Astrocyte (in vitro differentiated cells and primary cell): ENCODE measurements around the gene CDK16. TPM values are rescaled to one million over a fixed set of nuclear protein-coding genes. Genes with fewer than 3 reads are reported as not detected.

Source experiments
- DNase-seq: peaks from one replicate; pipeline ENCODE4 v3.0.0-alpha.2; 2010; ENCODE audit warnings: low read depth
- FAIRE-seq: peaks from 2 replicates; lab custom pipeline; 2011; peaks lifted over from hg19 to GRCh38; lab: Jason Lieb, UNC
- H2AFZ ChIP-seq: 2 replicates; pipeline ENCODE4 v1.6.0; 2012; ENCODE audit warnings: low read depth, low read length, inconsistent platforms
- H3K27ac ChIP-seq: 2 replicates; pipeline ENCODE4 v1.5.1; 2011; ENCODE audit warnings: low read depth, low read length, inconsistent platforms
- H3K27me3 ChIP-seq: 2 replicates; pipeline ENCODE4 v1.6.0; 2011; ENCODE audit warnings: low read length, inconsistent platforms; ENCODE audit not compliant: insufficient read depth
- H3K36me3 ChIP-seq: 2 replicates; pipeline ENCODE4 v1.5.1; 2011; ENCODE audit warnings: low read length, inconsistent platforms; ENCODE audit not compliant: insufficient read depth
- H3K4me1 ChIP-seq: 2 replicates; pipeline ENCODE4 v1.5.1; 2011; ENCODE audit warnings: low read length, inconsistent platforms; ENCODE audit not compliant: insufficient read depth
- H3K4me2 ChIP-seq: 2 replicates; pipeline ENCODE4 v1.6.0; 2012; ENCODE audit warnings: low read length, inconsistent platforms
- H3K4me3 ChIP-seq: 2 replicates; pipeline ENCODE4 v1.5.1; 2011; ENCODE audit warnings: low read depth, mild to moderate bottlenecking, low read length, inconsistent platforms; ENCODE audit not compliant: insufficient read depth
- H3K79me2 ChIP-seq: 2 replicates; pipeline ENCODE4 v1.6.0; 2012; ENCODE audit warnings: mild to moderate bottlenecking, low read length, inconsistent platforms; ENCODE audit not compliant: insufficient read depth
- H3K9ac ChIP-seq: 2 replicates; pipeline ENCODE4 v1.6.0; 2012; ENCODE audit warnings: mild to moderate bottlenecking, low read length, inconsistent platforms
- H3K9me3 ChIP-seq: 2 replicates; pipeline ENCODE4 v1.5.1; 2012; ENCODE audit warnings: low read depth, mild to moderate bottlenecking, low read length, inconsistent platforms; ENCODE audit not compliant: insufficient read depth
- H4K20me1 ChIP-seq: 2 replicates; pipeline ENCODE4 v1.6.0; 2012; ENCODE audit warnings: low read length, inconsistent platforms; ENCODE audit not compliant: insufficient read depth
- H3K27ac Mint-ChIP-seq: one replicate; pipeline ENCODE4 v1.8.0; 2021; ENCODE audit warnings: mild to moderate bottlenecking, mixed read lengths; ENCODE audit not compliant: unreplicated experiment
- H3K27me3 Mint-ChIP-seq: one replicate; pipeline ENCODE4 v1.8.0; 2021; ENCODE audit warnings: low read depth, mixed read lengths; ENCODE audit not compliant: unreplicated experiment
- H3K36me3 Mint-ChIP-seq: one replicate; pipeline ENCODE4 v1.8.0; 2021; ENCODE audit warnings: low read depth, mixed read lengths; ENCODE audit not compliant: unreplicated experiment
- H3K4me1 Mint-ChIP-seq: one replicate; pipeline ENCODE4 v1.8.0; 2021; ENCODE audit warnings: low read depth, mixed read lengths; ENCODE audit not compliant: unreplicated experiment
- H3K4me3 Mint-ChIP-seq: one replicate; pipeline ENCODE4 v1.8.0; 2021; ENCODE audit warnings: mild to moderate bottlenecking, moderate library complexity, mixed read lengths; ENCODE audit not compliant: unreplicated experiment
- H3K9me3 Mint-ChIP-seq: one replicate; pipeline ENCODE4 v1.8.0; 2021; ENCODE audit warnings: mild to moderate bottlenecking, mixed read lengths; ENCODE audit not compliant: unreplicated experiment
- EZH2 ChIP-seq: IDR thresholded peaks from 2 replicates; pipeline ENCODE4 v1.6.1; 2012; ENCODE audit warnings: mild to moderate bottlenecking, low read length, inconsistent platforms; ENCODE audit not compliant: insufficient read depth
- total RNA-seq: library from RNA; stranded (reverse); gene quantifications from 2 replicates; pipeline ENCODE4 v1.2.1, GENCODE V29; 2021
- TF ChIP-seq, protein P1 (sequence below): IDR thresholded peaks from 2 replicates; pipeline ENCODE4 v1.5.1; 2011; ENCODE audit warnings: low read depth, mild to moderate bottlenecking, inconsistent platforms, low read length, moderate library complexity; ENCODE audit not compliant: insufficient read depth

The CDK16 gene
- total RNA-seq, 1 donor from 2014 or later, result 128 TPM

DNA sequence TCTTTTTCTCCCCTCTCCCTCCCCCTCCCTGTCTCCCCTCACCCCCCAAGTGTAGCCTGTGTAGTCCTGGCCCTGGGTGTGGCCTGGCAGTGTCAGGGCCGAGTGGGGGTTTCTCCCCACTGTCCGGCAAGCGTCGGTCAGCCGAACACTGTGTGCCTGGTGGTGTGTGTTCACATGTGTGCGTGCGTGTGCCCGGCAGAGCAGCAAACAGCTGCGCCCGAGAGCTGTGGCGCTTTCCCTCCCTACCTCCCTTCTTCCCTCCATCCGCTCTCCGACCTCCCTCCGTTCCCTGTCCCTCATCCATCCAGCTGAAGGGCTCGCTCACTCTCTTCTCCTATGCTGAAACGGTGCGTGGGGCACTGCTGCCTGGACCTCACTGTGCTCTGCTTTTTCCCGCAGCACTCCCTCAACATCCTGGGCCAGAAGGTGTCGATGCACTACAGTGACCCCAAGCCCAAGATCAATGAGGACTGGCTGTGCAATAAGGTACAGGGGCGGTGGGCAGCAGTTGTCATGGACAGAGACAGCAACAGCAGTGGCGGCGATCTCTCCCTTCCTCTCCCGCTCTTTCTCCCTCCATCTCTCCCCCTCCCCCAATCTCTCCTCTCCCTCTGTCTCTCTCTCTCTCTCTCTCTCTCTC lies 42.3 kb upstream of the CDK16 start:
- Histone ChIP-seq H2AFZ (no peak overlapping the region), H3K9ac (no peak overlapping the region), H4K20me1 (peaks cover 8% of the 10 kb centered on the region), H3K27me3 (no peaks in the 10 kb centered on the region), H3K4me3 (no peak overlapping the region), H3K79me2 (no peaks in the 10 kb centered on the region), H3K36me3 (peaks cover 6% of the 10 kb centered on the region), H3K4me1 (no peaks in the 10 kb centered on the region), H3K27ac (no peak overlapping the region), H3K4me2 (no peak overlapping the region), H3K9me3 (no peaks in the 10 kb centered on the region)
- H3K4me1 Mint-ChIP-seq, result no peaks in the 10 kb centered on the region
- H3K9me3 Mint-ChIP-seq, result no peaks in the 10 kb centered on the region
- H3K27ac Mint-ChIP-seq, result no peak overlapping the region
- H3K4me3 Mint-ChIP-seq, result no peak overlapping the region
- no peak for FAIRE-seq
- TF ChIP-seq, protein P1, sequence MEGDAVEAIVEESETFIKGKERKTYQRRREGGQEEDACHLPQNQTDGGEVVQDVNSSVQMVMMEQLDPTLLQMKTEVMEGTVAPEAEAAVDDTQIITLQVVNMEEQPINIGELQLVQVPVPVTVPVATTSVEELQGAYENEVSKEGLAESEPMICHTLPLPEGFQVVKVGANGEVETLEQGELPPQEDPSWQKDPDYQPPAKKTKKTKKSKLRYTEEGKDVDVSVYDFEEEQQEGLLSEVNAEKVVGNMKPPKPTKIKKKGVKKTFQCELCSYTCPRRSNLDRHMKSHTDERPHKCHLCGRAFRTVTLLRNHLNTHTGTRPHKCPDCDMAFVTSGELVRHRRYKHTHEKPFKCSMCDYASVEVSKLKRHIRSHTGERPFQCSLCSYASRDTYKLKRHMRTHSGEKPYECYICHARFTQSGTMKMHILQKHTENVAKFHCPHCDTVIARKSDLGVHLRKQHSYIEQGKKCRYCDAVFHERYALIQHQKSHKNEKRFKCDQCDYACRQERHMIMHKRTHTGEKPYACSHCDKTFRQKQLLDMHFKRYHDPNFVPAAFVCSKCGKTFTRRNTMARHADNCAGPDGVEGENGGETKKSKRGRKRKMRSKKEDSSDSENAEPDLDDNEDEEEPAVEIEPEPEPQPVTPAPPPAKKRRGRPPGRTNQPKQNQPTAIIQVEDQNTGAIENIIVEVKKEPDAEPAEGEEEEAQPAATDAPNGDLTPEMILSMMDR, result no peak
- no peak for TF ChIP-seq EZH2
- peaks cover 4% of the 10 kb centered on the region for H3K36me3 Mint-ChIP-seq
- DNase-seq, result no peak
- H3K27me3 Mint-ChIP-seq, result no peaks in the 10 kb centered on the region

DNA sequence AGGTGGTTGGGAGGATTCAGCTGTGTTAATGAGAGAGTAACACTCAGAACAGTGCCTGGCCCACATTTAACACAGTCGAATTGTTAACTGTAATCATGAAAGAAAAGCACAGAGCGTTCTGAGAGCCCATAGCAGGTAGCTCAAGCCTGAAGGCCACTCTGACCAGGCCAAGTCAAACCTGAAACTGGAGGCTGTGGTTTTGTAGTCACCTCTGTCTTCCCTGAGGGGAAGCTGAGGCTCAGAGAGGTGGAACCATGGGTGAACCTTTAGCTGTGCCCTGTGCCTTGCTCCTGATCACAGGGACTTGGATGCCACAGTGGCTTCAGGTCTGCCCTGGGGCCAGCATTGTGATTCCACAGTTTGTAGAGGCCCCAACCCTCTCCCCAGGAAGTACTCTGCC lies 41.4 kb upstream of the CDK16 start:
- Histone ChIP-seq H3K4me1 (no peaks in the 10 kb centered on the region), H2AFZ (no peak overlapping the region), H3K9ac (no peak overlapping the region), H3K4me2 (no peak overlapping the region), H4K20me1 (peaks cover 6% of the 10 kb centered on the region), H3K27ac (no peak overlapping the region), H3K36me3 (peaks cover 6% of the 10 kb centered on the region), H3K9me3 (no peaks in the 10 kb centered on the region), H3K79me2 (no peaks in the 10 kb centered on the region), H3K4me3 (no peak overlapping the region), H3K27me3 (no peaks in the 10 kb centered on the region)
- no peaks in the 10 kb centered on the region for H3K4me1 Mint-ChIP-seq
- no peak overlapping the region for H3K4me3 Mint-ChIP-seq
- H3K9me3 Mint-ChIP-seq, result no peaks in the 10 kb centered on the region
- no peak overlapping the region for H3K27ac Mint-ChIP-seq
- DNase-seq, result no peak
- H3K27me3 Mint-ChIP-seq, result no peaks in the 10 kb centered on the region
- no peak for FAIRE-seq
- peaks cover 4% of the 10 kb centered on the region for H3K36me3 Mint-ChIP-seq
- no peak for TF ChIP-seq EZH2
- TF ChIP-seq, protein P1, result no peak

DNA sequence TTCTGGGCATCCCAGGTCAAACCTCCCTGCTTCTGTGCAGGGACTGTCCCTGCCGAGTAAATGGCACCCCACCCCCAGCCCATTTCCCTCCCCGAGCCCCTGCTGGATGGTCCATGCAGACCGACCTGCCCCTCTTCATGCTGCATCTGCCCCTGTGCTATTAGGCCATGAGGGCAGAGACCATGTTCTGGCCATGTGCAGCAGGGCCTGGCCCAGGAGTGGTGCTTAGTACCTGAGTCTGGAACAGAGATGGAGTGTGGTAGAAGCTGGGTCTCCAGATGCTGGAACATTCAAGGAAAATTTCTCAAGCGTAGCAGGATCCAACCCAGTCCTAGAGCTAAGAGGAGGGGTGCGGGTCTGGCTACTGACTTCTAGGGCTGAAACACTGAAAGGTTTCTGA lies 40.1 kb upstream of the CDK16 start:
- no peak for TF ChIP-seq EZH2
- TF ChIP-seq, protein P1, result no peak
- Mint-ChIP-seq H3K27me3 (no peaks in the 10 kb centered on the region), H3K4me3 (no peak overlapping the region), H3K4me1 (no peaks in the 10 kb centered on the region), H3K9me3 (no peaks in the 10 kb centered on the region), H3K27ac (peak overlapping the region; percentile 41), H3K36me3 (peaks cover 4% of the 10 kb centered on the region)
- DNase-seq (no peak), FAIRE-seq (no peak)
- Histone ChIP-seq H3K36me3 (peaks cover 6% of the 10 kb centered on the region), H3K27me3 (no peaks in the 10 kb centered on the region), H3K4me2 (no peak overlapping the region), H3K27ac (no peak overlapping the region), H4K20me1 (peaks cover 6% of the 10 kb centered on the region), H3K9ac (no peak overlapping the region), H3K4me3 (no peak overlapping the region), H2AFZ (no peak overlapping the region), H3K79me2 (no peaks in the 10 kb centered on the region), H3K4me1 (no peaks in the 10 kb centered on the region), H3K9me3 (no peaks in the 10 kb centered on the region)
